Measurements from ENCODE around the gene NTHL1. TPM values are rescaled to one million over a fixed set of nuclear protein-coding genes. Genes with fewer than 3 reads are reported as not detected.
"Not testable (repeated sequence)": the region's sequence is repeated elsewhere in the genome, so short reads cannot be mapped to it uniquely, and the experiment has no call there.

NTHL1 gene
- total RNA-seq, 2 experiments from 2014 or later: 23.8 to 34.4 TPM

DNA sequence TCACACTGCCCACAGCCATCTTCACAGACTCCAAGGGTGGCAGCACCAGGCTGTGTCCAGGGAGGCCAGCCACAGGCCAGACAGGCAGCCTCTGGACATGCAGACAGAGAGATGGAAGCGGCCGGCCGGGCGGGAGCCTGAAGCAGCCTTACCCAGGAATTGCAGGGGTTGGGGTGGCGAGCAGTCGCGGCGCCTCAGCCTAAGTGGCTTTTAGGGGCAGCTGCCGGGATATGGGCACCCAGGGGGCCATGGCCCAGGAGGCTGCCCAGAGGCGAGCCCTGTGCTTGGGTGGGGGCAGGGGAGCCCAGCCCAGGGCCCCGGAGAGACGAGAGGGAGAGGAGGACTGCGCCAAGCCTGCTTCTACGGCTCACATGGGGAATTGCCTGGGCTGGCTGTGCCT lies 22.4 kb downstream of the NTHL1 start:
- Mint-ChIP-seq H3K9me3 (no peaks in the 10 kb centered on the region), H3K4me1 (peaks cover 28% of the 10 kb centered on the region), H3K4me3 (peak overlapping the region; percentile 51), H3K27ac (no peak overlapping the region), H3K36me3 (ENCODE audit: low read depth) (no peaks in the 10 kb centered on the region), H3K27me3 (peaks cover 36% of the 10 kb centered on the region)
- ChIA-PET POLR2A (no interaction called here), CTCF (interaction anchor here (2.8 kb wide), 1 partner anchor 115 kb away, joined by 8 read pairs; no protein-coding TSS in a partner anchor)
- no peak for DNase-seq

DNA sequence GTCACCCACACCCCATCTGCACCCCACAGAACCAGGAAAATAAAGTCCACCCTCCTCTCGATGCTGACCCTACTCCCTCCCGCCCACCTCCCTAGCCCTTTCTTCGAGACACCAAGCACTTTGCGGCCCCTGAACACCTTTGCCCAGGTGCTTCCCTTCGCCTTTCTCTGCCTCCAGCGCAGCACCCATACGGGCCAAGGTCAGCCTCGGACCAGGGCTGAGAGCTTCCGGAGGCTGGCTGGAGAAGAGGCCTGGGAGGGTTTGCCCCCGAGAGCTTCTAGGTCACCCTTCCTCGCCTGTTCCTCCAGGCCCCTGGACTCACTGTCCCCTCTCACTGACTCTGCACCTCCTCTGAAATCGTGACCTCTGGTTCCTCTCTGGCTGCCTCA lies 23.6 kb downstream of the NTHL1 start:
- peaks cover 28% of the 10 kb centered on the region for H3K4me1 Mint-ChIP-seq
- H3K4me3 Mint-ChIP-seq: no peak overlapping the region
- peaks cover 41% of the 10 kb centered on the region for H3K27me3 Mint-ChIP-seq
- ChIA-PET POLR2A (interaction anchor here (0.8 to 1.1 kb wide), 2 partner anchors 59 to 130 kb away, joined by 3 read pairs; no protein-coding TSS in a partner anchor), CTCF (interaction anchor here (0.6 to 2.8 kb wide), 3 partner anchors 116 to 473 kb away, joined by 3 to 13 read pairs (median 8); no protein-coding TSS in a partner anchor)
- H3K27ac Mint-ChIP-seq: peak overlapping the region; percentile 60
- no peaks in the 10 kb centered on the region for H3K9me3 Mint-ChIP-seq
- no peak for DNase-seq
- H3K36me3 Mint-ChIP-seq (ENCODE audit: low read depth): no peaks in the 10 kb centered on the region

DNA sequence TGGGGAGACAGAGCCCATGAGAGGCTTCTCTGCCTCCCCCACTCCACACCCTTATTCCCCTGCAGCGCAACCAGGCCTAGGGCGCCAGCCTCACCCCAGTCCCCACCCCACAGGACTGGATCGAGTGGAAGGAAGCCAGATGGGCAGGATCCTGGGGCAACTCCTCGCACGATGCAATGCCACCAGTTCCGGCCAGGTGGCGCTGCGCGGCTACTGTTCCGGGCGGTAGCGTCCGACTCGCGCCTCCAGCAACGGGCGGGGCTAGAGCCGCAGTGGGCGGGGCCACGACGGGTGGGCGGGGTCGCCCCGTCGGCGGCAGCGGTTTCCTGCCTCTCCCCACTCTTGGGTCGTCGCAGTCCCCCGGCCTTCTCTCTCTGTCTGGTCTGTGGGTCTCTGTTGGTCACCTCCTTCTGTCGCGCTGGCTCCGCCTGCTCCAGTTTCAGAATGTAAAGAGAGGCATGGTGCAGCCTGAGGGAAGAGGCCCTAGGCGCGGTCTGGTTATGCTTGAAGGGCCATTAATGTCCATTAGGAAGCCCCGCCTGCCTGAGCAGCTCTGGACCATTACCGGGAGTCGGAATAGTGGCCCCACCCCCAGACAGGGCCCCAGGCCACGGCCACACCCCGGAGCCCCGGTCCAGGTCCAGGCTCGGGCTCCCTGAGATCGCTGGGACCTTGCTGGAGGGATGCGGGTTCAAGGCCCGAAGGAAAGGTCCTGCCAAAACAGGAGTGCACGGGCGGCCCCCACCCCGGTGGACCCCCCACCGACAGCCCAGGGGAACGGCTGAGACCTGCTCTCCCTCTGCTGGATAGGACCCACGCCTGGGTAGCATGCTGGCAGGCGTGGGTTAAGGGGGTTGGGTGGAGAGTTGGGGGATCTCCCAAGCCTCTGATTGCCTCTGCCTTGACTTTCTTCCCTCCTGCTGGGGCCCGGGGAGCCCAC lies 24.3 kb downstream of the NTHL1 start:
- H3K9me3 Mint-ChIP-seq: no peaks in the 10 kb centered on the region
- peaks cover 44% of the 10 kb centered on the region for H3K27me3 Mint-ChIP-seq
- H3K36me3 Mint-ChIP-seq (ENCODE audit: low read depth): no peaks in the 10 kb centered on the region
- peaks cover 28% of the 10 kb centered on the region for H3K4me1 Mint-ChIP-seq
- DNase-seq: peak; percentile 94
- peak overlapping the region; percentile 67 for H3K27ac Mint-ChIP-seq
- CTCF ChIA-PET: interaction anchor here (0.6 to 2.8 kb wide), 18 partner anchors 10 to 317 kb away, joined by 3 to 13 read pairs (median 4); partner anchors contain the start of genes MAPK8IP3, NTHL1, TRAF7 and TSC2
- peak overlapping the region; percentile 55 for H3K4me3 Mint-ChIP-seq
- POLR2A ChIA-PET: interaction anchor here (0.8 to 1.3 kb wide), 3 partner anchors 58 to 131 kb away, joined by 3 to 4 read pairs (median 3); no protein-coding TSS in a partner anchor

DNA sequence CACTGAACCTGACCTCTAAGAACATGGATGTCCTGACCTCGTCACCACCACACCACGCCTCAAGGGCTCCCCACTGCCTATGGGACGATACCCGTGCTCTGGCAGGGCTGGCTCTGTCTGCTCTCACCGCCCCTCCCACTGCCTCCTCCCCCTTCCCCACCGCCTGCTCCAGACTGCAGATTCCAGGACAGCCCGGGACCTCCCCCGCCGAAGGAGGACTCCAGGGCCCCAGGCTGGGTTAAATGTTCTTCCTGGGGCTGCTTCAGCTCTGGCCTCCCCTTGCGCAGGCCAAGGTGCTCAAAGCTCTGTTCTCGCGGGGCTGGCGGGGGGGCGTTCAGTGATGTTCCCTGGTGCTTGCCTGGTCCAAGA lies 24.9 kb downstream of the NTHL1 start:
- Mint-ChIP-seq H3K27me3 (peaks cover 39% of the 10 kb centered on the region), H3K9me3 (no peaks in the 10 kb centered on the region), H3K4me1 (peaks cover 28% of the 10 kb centered on the region), H3K27ac (no peak overlapping the region), H3K36me3 (ENCODE audit: low read depth) (no peaks in the 10 kb centered on the region), H3K4me3 (peak overlapping the region; percentile 55)
- ChIA-PET POLR2A (interaction anchor here (1.3 kb wide), 1 partner anchor 118 kb away, joined by 4 read pairs; no protein-coding TSS in a partner anchor), CTCF (interaction anchor here (0.6 to 2.2 kb wide), 18 partner anchors 8 to 317 kb away, joined by 3 to 13 read pairs (median 3); partner anchors contain the start of genes MAPK8IP3, NTHL1, TRAF7 and TSC2)
- no peak for DNase-seq

DNA sequence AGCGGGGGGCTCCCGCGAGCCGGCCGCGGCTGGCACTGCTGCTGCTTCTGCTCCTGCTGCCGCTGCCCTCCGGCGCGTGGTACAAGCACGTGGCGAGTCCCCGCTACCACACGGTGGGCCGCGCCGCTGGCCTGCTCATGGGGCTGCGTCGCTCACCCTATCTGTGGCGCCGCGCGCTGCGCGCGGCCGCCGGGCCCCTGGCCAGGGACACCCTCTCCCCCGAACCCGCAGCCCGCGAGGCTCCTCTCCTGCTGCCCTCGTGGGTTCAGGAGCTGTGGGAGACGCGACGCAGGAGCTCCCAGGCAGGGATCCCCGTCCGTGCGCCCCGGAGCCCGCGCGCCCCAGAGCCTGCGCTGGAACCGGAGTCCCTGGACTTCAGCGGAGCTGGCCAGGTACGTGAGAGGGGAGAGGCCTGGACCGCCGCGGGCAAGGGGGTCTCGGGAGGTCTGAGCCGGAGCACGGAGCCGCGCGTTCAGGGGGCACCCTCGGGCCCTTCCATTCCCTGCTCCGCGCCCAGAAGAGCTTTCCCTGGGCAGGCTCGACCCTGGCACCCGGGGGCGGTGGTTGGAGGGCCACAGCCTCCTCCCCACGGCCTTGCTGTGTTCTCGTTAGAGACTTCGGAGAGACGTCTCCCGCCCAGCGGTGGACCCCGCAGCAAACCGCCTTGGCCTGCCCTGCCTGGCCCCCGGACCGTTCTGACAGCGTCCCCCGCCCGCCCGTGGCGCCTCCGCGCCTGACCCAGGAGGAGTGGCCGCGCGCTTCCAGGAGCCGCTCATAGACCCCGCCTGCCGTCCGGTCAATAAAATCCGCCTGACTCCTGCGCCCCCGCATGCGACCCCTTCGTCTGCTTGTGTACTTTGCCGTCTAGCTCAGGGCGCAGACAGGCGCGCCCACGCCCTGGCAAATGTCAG lies 27.5 kb downstream of the NTHL1 start:
- H3K27me3 Mint-ChIP-seq: peaks cover 30% of the 10 kb centered on the region
- peaks cover 21% of the 10 kb centered on the region for H3K4me1 Mint-ChIP-seq
- H3K36me3 Mint-ChIP-seq (ENCODE audit: low read depth): no peaks in the 10 kb centered on the region
- no peak overlapping the region for H3K27ac Mint-ChIP-seq
- POLR2A ChIA-PET: no interaction called here
- DNase-seq: no peak
- CTCF ChIA-PET: interaction anchor here (0.6 to 1.3 kb wide), 3 partner anchors 16 to 133 kb away, joined by 3 to 4 read pairs (median 4); no protein-coding TSS in a partner anchor
- H3K4me3 Mint-ChIP-seq: no peak overlapping the region
- no peaks in the 10 kb centered on the region for H3K9me3 Mint-ChIP-seq

DNA sequence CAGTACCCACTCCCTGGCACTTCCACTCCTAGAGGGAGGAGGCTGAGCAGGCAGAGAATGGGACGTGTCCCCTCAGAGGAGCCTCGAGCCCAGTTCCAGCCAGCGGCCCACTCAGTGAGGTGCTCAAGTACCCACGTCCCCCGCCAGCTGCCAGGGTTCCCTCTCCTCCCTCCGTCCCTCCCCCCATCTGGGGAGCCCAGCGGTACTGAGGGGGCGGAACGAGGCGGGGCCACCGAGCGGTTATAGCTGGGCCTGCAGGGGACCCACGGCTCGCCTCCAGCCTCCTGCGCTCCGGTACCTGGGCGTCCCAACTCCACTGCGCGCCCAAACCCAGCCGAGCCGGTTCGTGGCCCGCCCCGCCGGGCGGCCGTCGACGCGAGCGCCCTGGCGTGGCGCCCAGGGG lies 28.1 kb downstream of the NTHL1 start, which contains the start of gene NPW:
Gene NPW (plus strand): TSS at position 268 of the 403 bp plus-strand sequence.
- Mint-ChIP-seq H3K4me1 (peaks cover 21% of the 10 kb centered on the region), H3K27me3 (peaks cover 30% of the 10 kb centered on the region), H3K36me3 (ENCODE audit: low read depth) (no peaks in the 10 kb centered on the region), H3K27ac (no peak within 1 kb of the TSS), H3K9me3 (no peaks in the 10 kb centered on the region), H3K4me3 (no peak within 1 kb of the TSS)
- peak; percentile 18 for DNase-seq
- CTCF ChIA-PET: interaction anchor here (1.1 to 1.3 kb wide), 2 partner anchors 15 to 134 kb away, joined by 3 to 4 read pairs; no protein-coding TSS in a partner anchor
- POLR2A ChIA-PET: no interaction called here

DNA sequence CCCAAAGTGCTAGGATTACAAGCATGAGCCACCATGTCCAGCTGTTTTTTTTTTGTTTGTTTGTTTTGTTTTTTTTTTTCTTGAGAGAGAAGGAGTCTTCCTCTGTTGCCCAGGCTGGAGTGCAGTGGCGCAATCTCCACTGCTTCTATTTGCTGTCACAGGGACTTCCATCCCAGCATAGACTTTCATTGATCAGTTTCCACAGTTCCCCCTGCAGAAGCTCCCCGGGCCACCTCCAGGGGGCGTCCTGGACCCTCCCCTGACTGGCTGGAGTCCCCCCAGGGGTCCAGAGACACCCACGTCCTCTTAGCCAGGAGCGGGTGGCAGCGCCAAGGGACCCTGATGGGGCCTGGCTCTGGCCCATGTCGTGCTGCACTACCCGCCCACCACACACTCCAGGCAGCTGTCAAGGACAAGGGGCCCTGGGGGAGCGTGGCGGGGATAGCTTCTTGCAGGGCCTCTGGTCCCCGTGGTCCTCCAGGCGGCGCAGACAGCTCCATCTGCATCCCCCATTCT lies 31.2 kb downstream of the NTHL1 start:
- DNase-seq: no peak
- no peaks in the 10 kb centered on the region for H3K36me3 Mint-ChIP-seq (ENCODE audit: low read depth)
- no peak overlapping the region for H3K4me3 Mint-ChIP-seq
- no peak overlapping the region for H3K27ac Mint-ChIP-seq
- no peaks in the 10 kb centered on the region for H3K9me3 Mint-ChIP-seq
- peaks cover 20% of the 10 kb centered on the region for H3K27me3 Mint-ChIP-seq
- ChIA-PET CTCF (interaction anchor here (0.9 to 1.9 kb wide), 5 partner anchors 13 to 130 kb away, joined by 3 to 5 read pairs (median 4); partner anchors contain the start of genes NTHL1 and TSC2), POLR2A (no interaction called here)
- H3K4me1 Mint-ChIP-seq: peaks cover 5% of the 10 kb centered on the region

DNA sequence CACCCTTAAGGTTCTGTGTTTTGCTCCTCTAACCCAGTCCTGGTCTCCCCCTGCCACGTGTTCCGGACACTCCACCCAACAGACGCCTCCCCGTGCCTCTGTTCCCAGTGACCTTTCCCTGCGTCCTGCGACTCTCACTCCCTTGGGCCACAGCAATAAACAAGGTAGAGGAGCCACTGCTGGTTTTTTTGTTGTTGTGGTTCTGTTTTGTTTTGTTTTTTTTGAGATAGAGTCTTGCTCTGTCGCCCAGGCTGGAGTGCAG lies 31.8 kb downstream of the NTHL1 start:
- Mint-ChIP-seq H3K36me3 (ENCODE audit: low read depth) (no peaks in the 10 kb centered on the region), H3K9me3 (no peaks in the 10 kb centered on the region), H3K27me3 (peaks cover 17% of the 10 kb centered on the region), H3K4me3 (no peak overlapping the region), H3K4me1 (peaks cover 4% of the 10 kb centered on the region), H3K27ac (no peak overlapping the region)
- DNase-seq: no peak
- CTCF ChIA-PET: interaction anchor here (0.9 to 1.9 kb wide), 4 partner anchors 13 to 130 kb away, joined by 3 to 5 read pairs (median 4); no protein-coding TSS in a partner anchor
- POLR2A ChIA-PET: no interaction called here

DNA sequence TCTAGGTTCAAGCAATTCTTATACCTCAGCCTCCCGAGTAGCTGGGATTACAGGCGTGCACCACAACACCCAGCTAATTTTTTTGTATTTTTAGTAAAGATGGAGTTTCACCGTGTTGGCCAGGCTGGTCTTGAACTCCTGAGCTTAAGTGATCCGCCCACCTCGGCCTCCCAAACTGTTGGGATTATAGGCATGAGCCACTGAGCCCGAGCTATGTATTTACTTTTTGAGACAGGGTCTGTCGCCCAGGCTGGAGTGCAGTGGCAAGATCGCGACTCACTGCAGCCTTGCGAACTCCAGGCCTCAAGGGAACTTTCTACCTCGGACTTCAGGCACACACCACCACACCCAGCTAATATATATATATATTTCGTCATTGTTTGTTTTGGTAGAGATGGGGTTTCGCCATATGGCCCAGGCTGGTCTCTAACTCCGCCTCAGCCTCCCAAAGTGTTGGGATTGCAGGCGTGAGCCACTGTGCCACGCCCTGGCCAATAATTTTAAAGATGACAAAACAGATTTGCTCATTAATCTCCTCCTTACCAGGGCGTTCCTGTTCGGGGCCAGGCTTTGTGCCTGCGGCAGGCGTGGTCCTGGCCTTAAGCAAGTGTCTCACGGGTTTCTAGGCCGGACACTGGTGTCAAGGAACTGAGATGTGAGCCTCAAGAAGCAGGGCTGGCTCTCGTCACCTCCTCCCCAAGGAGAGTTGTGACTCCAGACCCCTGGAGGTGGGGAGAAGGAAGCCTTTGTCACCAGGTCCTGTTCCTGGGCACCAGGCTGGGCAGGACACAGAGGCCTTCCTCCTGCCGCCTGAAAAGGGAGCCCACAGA lies 32.3 kb downstream of the NTHL1 start:
- H3K4me1 Mint-ChIP-seq: peaks cover 2% of the 10 kb centered on the region
- H3K4me3 Mint-ChIP-seq: no peak overlapping the region
- peaks cover 11% of the 10 kb centered on the region for H3K27me3 Mint-ChIP-seq
- peaks cover under 1% of the 10 kb centered on the region for H3K36me3 Mint-ChIP-seq (ENCODE audit: low read depth)
- no peaks in the 10 kb centered on the region for H3K9me3 Mint-ChIP-seq
- DNase-seq: no peak
- ChIA-PET CTCF (interaction anchor here (0.6 to 0.9 kb wide), 2 partner anchors 137 to 392 kb away, joined by 3 to 4 read pairs; no protein-coding TSS in a partner anchor), POLR2A (no interaction called here)
- no peak overlapping the region for H3K27ac Mint-ChIP-seq

DNA sequence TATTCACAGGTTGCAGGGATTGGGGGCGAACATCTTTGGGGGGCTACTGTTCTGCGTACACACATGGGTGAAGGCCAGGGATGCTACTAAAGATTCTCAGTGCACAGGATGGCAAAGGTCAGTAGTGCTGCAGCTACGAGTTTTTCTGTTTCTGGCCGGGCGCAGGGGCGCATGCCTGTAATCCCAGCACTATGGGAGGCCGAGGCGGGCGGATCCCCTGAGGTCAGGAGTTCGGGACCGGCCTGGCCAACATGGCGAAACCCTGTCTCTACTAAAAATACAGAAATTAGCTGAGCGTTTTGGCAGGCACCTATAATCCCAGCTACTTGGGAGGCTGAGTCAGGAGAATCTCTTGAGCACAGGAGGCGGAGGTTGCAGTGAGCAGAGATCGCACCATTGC lies 34.1 kb downstream of the NTHL1 start:
- peaks cover 4% of the 10 kb centered on the region for H3K36me3 Mint-ChIP-seq (ENCODE audit: low read depth)
- H3K27ac Mint-ChIP-seq: no peak overlapping the region
- CTCF ChIA-PET: interaction anchor here (1.4 to 2.0 kb wide), 2 partner anchors 9 to 10 kb away, joined by 3 to 6 read pairs; no protein-coding TSS in a partner anchor
- H3K4me1 Mint-ChIP-seq: peaks cover 9% of the 10 kb centered on the region
- peaks cover 2% of the 10 kb centered on the region for H3K27me3 Mint-ChIP-seq
- POLR2A ChIA-PET: no interaction called here
- H3K4me3 Mint-ChIP-seq: no peak overlapping the region
- no peaks in the 10 kb centered on the region for H3K9me3 Mint-ChIP-seq
- DNase-seq: no peak

DNA sequence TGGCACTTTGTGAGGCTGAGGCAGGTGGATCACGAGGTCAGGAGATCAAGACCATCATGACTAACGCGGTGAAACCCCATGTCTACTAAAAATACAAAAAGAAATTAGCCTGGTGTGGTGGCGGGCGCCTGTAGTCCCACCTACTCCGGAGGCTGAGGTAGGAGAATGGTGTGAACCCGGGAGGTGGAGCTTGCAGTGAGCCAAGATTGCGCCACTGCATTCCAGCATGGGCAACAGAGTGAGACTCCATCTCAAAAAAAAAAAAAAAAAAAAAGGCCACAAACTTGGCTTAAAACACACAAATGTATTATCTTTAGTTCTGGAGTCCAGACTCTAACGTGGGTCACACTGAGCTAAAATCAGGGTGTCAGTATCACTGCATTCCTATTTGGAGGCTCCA lies 35.9 kb downstream of the NTHL1 start:
- H3K4me3 Mint-ChIP-seq, H3K27me3 Mint-ChIP-seq, H3K9me3 Mint-ChIP-seq, POLR2A ChIA-PET, DNase-seq, H3K27ac Mint-ChIP-seq: not testable (repeated sequence)
- Mint-ChIP-seq H3K4me1 (peaks cover 27% of the 10 kb centered on the region), H3K36me3 (ENCODE audit: low read depth) (peaks cover 12% of the 10 kb centered on the region)
- CTCF ChIA-PET: interaction anchor here (0.6 to 1.7 kb wide), 3 partner anchors 11 to 429 kb away, joined by 3 to 9 read pairs (median 5); no protein-coding TSS in a partner anchor
